ENCODE data around the gene PDCD1.

PDCD1 gene

GRCh38 chr2:241864168-241864849 is 5.6 kb upstream of the PDCD1 start:
- DNase-seq: no peak

- peak; percentile 40 for DNase-seq
Measured at GRCh38 chr2:241863536-241863954, 4.9 kb upstream of the PDCD1 start.

- DNase-seq: no peak
Measured at GRCh38 chr2:241862775-241863535, 4.3 kb upstream of the PDCD1 start.

GRCh38 chr2:241862093-241862492 is 3.4 kb upstream of the PDCD1 start:
- DNase-seq: no peak

DNA sequence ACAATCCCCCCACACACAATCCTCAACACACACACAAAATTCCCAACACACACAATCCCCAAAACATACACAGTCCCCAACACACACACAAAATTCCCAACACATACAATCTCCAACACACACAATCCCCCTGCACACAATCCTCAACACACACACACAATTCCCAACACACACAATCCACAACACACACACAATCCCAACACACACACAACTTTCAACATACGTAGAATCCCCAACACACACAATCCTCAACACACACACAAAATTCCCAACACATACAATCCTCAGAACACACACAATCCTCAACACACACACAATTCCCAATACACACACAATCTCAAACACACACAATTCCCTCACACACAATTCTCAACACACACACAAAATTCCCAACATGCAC is 2.6 kb upstream of the PDCD1 start:
- no peak for DNase-seq

DNA sequence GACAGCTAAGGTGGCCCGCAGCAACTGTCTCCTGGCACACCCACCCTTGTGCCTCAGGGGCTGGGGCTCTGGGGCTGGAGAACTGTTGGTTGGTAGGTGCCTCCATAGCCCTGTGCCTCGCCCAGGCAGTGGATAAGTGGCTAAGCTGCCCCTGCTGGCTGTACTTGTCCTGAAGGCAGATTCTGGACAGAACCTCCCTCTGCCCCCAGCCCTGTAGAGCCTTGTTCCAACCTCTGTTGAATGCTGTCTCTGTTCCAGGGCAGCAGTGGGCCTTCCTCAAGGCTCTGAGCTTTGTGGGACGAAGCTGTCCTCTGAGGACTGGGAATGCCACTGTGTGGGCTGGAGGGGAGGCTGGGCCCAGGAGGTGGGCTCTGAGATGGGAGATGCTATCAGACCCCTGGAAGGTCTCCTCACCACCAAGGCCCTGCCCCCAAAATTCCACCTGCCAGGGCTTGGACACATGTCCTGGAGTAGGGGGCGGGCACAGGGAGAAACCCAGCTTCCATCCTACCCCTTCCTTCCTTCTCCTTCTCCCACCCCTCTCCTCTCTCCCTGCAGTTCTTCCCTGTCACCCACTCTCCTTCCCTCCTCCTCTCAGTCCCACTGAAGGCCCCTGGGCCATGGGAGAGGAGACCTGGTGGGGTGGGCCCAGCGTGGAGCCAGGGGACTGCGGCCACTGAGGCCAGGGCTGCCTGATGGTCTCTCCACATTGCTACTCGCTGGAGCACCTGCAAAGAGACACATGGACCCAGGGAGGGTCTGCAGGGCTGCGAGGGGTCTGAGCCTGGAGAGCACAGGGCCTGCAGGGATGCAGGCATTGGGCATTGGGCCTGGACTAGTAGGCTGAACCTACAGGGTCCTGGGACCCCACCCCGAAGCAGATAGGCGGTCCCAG is 1.7 kb upstream of the PDCD1 start:
- DNase-seq: no peak

DNA sequence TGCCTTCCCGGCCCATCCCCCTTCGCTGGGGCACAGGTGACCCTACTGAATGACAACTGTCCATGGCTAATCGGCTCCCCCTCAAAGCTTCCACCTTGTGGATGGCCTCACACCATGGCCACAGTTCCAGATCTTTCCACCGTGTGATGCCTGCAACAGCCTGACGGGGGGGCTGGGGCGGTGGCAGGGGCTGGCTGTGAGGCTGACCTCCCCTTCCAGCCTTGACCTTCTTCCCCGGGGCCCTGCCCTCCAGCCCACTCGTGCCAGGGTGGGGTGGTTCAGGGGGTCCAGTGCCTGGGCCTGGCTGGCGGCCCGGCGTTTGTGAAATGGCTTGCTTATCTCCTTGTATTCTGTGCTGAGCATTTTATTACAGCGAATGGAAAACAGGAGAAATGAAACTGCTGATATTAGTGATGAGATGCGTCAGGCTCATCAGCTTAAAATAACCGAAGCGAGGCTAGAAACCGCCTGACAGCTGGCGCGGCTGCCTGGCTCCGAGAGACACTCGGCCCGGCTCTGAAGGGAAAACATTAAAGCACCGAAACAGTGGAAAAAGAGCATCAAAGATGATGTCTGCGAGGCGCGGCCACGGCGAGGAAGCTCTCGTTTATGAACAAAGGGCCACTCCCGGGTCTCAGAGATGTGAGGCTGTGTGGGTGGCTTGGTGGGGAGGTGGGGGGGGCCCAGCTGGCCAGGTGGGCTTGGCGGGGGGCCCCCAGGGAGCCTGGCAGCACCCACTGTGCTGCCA is 916 bp upstream of the PDCD1 start:
- no peak for DNase-seq

DNA sequence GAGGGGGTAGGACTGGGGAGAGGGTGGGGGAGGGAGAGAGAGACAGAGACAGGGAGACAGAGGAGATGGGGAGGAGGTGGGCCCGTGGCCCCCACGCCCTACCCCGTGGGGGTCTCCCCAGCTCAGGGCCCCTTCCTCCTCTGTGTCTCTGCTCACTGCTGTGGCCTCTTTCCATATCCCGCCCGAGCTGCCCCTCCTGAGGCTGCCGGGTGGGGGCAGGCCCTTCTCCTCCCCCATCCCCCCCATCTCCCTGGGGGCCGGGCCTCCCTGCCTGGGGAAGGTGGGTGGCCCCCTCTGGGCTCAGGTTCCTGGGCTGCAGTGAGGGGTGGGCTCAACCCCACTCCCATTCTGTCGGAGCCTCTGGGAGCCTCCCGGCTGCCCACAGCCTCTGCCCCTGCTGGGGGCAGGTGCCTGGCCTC is 332 bp upstream of the PDCD1 start:
- no peak for DNase-seq

DNA sequence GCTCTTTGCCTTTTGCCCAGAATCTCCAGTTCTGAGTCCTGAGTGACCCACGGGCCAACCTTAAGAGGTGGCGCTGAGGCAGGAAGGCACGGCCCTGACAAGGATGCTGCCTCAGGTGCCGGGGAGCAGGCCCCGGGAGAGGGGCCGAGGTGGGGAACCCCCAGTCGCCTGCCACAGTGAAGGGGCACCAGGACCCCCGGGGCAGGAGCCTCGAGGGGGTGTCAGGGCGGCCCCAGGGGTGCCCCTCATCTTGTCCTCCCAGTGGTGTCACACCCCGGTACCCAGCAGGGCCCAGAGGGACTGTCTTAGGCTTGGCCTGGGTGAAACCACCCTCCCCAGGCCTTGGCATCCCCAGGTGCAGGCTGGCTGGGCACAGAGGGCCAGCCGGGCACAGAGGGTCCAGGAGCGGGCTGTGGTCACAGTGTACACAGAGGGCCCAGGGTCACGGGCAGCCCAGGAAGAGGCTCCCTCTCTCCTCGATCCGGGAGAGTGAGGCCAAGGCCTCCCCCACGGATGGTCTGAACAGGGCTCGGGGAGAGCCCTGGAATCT is 1.0 kb downstream of the PDCD1 start:
- DNase-seq: no peak

DNA sequence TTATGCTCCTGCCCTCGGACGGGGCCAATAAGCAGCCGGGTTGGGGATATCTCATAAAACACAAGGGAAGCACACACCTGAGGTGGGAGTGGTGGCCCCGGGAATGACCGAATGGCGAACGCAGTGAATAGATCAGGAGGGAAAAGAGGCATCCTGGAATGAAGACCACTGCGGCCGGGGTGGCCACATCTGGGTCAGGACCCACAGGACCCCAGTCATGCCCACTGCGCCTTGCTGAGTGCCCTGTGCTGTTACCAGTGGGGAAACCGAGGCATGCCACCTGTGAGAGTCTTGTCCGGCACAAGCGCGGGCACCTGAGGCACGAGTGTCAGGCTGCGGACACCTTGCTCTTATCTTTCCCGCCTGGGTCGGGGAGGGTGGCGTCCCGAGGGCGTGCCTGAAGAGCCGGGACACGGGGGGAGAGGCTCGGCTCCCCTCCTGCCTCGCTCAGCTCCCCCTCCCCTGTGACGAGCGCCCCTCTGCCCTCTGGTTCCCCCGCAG is 1.6 kb downstream of the PDCD1 start:
- DNase-seq: no peak

DNA sequence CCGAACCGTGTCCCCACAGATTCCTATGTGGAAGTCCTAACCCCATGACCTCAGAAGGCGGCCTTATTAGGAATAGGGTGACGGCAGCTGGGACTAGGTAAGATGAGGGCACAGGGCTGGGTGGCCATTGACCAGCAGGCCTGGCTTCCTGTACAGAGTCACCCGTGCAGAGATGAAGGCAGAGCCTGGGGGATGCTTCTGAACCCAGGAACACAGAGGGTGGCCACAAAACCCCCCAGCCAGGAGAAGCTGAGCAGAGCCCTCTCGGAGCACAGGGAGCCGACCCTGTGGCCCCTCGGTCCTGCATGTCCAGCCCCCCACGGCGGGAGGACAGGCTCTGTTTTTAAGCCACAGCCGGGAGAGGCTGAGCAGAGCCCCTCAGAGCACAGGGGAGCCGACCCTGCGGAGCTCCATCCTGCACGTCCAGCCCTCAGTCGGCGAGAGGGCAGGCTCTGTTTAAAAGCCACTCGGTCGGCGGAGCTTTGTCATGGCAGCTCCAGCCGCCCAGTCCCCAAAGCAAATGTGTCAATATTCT is 2.7 kb downstream of the PDCD1 start:
- DNase-seq: no peak

DNA sequence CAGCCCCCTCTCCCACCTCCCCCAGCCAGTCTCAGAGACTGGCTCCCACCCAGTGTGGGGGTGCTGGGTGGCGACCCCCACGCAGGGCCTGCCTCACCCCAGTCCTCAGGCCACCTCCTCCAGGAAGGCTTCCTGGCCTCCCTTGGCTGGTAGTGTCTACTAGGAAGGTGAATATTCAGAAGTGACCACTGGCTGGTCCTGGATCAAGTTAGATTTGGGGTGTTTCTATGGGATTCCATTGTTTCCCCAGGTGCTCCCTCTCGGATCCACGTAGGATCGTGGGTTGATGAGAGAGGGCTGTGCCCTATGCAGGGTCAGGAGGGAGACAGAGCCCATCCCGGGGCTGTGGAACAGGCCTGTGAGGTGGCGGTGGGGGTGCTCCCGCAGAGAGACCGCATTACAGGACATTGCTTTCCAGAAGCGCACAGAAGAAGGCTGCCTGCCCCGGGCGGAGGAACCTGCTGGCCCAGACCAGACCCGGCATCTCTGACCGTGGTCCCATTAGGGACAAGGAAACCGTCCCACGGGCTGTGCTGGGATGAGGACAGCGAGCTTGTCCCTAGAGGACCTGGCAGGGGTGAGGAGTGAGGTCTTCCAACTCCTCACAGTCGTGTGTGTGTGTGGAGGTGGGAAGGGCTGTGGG is 3.3 kb downstream of the PDCD1 start:
- DNase-seq: no peak

DNA sequence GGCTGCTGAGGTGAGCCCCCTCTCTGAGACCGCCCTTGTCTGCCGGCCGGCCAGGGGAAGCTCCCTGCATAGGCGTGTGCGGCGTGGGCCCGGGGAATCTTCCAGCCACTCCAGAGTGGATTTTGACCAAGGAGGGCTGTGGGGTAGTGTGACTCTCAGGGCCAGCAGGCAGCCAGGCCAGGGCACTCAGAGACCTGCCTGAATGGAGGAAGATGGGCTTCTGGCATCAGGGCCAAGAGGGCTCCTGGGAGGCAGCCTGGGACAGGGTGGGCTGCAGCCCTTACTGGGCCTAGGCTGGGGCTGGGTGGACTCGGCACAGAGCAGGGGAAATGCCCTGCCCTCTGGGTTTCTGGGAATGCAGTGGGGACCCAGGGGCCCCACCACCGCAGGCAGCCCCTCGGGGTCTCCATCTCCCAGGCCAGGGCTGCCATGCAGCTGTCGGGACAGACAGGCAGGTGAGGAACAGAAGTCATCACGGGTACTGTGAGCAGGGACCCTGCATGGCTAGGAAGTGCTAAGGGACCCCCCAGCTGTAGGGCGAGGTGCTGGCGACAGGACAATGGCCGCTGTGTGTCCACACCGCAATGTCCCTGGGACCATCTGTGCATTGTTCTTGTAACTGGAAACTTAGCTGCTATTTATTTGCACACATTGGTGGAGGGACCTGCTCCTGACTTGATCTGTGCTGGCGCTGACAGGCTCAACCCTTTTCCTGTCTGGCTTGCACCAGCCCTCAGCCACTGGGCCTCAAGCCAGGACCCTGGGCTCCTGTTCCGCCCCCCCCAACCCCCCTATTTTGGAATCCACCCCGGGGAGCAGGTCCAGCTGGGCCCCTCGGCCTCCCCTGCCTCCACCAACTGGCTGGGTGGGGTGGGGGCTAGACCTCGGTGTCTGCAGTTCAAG is 4.1 kb downstream of the PDCD1 start:
- no peak for DNase-seq

DNA sequence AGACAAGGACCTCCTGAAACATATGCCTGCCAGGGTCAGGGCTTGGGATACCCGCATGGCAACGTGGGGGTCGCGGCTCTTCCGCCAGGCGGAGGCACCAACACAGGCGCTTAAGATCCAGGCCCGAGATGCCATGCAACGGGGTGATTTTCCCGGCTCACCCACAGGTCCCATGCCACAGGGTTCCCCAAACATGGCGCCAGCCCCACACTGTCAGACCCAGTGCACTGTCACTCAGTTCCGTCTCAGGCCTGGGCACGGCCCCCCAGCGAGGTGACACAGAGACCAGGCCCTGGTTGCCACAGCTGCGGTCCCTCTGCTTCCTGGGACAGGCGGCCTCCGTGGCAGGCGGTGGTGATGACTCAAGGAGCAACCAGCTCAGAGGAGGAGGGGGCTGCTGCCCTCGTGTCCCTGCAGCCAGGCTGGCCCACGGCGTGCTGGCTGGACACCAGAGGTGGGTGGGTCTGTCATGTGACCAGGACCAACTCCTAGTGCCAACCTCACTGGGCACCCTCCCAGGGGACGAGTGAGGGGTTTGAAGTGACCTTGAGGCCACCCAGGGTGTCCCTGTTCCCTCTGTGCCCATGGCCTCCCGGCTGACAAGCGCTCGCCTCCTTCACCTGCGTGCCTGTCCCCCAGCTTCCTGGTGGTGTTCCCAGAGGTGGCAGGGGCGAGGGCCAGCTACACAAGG is 4.9 kb downstream of the PDCD1 start:
- no peak for DNase-seq

DNA sequence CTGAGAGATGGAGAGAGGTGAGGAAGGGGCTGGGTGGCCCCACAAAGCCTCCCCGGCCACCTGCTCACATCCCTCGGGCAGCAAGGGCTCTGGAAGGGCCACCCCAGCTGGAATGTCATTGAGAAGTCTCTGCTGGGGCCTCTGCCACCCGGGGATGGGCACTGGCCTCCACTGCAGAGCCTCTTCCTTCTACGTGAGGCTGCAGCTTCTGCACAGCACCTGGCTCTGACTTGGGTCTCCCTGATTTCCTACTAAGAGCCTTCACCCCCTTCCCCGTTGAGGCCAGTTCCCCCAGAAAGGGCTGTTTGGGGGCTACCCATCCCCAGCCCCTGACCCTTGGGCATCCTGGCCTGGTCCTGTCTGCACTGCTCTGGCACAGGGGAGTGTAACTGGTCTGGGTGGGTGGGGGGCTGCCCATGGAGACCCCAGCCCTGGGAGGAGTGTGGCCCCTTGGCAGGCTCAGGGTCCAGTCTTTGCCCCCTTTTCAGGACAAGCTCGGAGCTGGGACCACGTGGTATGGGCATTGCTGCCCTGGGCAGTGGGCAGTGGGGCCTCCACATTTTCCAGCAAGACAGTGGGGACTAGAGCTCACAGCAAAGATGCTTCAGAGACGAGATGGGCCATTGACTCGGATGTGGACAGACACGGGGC is 5.6 kb downstream of the PDCD1 start:
- no peak for DNase-seq

- DNase-seq: no peak
Measured at GRCh38 chr2:241852116-241852980, 6.3 kb downstream of the PDCD1 start.

DNA sequence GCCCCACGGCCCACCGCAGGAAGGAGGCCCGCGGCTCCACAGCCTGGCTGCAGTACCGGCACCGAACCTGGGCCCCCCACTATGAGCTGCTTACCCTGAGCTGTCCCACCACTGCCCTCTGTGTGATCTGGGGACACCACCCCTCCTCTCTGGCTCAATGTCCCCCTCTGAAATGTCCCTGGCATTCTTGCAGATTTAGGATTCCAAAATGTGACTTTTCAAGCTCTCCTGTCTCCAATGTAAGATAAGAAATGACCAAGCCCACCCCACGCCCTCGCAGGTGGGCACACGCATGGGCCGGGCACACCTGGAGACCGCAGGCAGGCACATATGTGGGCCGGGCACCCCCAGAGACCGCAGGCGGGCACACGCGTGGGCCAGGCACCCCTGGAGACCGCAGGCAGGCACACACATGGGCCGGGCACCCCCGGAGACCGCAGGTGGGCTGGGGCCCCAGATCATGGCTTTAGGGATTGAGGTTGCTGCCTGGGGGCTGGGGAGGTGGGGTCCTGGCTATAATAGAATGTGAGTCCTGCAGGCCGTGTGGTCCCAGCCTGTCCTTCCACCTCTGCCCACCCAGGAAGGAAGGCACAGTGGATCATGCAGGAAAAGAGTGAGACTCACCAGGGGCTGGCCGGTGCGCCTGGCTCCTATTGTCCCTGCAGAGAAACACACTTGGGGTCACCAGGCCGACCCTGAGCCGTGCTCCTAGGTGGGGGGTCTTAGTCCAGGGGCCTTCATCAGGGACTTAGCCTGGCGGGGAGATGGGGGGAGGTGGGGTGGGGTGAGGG is 7.2 kb downstream of the PDCD1 start:
- no peak for DNase-seq

Data from activated gamma-delta T cell (primary cell).